Right ventricle myocardium inferior (tissue), 1 donor: ENCODE measurements around the gene LRRFIP1. TPM values are rescaled to one million over a fixed set of nuclear protein-coding genes. Genes with fewer than 3 reads are reported as not detected.
"Not testable (repeated sequence)": the region's sequence is repeated elsewhere in the genome, so short reads cannot be mapped to it uniquely, and the experiment has no call there.

Experiments
- ATAC-seq: fragments of 200-7000 bp; cut with Tn5 transposase; one replicate; pipeline ENCODE4 v1.9.1; 2020; ENCODE audit warnings: mild to moderate bottlenecking, moderate library complexity
- DNase-seq: peaks from one replicate; pipeline ENCODE4 v3.0.0; 2021; ENCODE audit errors: missing footprints
- intact Hi-C: fragments of 100-400 bp; cut with DNase I; formaldehyde crosslinking; loops from one replicate; pipeline ENCODE4 v1.11.0; 2022
- total RNA-seq: library from RNA; stranded (reverse); fragmentation: NEBNext Ultra II Directional; extraction: Animal tissue kit (Norgen Biotek cat#: 25700); gene quantifications from one replicate; pipeline ENCODE4 v1.2.1, GENCODE V29; 2021
- donor health status: DM: no; HTN: yes; CAD: no; lungs with severe emphysema.

The LRRFIP1 gene
- total RNA-seq, 1 donor from 2014 or later: 104 TPM

DNA sequence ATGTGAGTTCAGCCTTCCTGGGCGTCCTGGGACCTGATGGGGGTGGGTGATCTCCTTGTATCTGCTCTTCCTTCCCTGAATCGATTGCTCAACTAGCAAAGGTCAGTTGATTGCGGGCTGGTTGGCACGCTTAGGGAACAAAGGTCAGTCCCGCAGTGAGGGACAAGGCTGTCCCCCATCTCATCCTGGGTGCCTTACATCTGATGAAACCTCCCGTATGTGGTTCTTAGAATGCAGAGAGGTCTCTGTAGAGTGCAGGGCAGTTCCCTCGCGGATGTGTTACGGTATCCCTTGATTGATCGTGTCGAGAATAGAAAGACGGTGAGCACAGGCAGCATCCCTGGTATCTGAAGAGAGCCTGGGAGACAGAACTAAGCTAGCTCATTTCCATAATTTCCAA lies 114.8 kb downstream of the LRRFIP1 start:
- ATAC-seq (no peak), DNase-seq (peak; percentile 43)
- intact Hi-C loops: loop anchor here (10.0 kb wide), 1 partner anchor 117 kb away; the partner anchor contains the start of gene LRRFIP1

DNA sequence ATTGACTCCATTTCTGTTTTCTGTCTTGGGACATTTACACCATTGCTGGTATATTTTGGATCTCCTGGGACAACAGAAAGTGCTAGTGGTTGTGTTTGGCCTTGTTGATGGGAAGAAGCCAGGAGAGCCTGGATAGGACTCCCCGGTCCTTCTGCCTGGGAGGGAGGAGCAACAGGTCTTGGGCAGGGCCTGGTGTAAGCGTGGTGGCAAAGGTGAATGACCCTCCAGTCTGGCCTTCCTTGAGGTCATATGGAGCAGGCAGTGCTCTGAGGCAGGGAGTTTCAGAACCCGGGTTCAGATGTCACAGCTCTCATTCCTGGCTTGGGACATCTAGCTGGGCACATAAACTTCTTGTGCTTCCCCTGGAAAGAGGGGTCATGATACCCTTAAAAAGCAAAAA lies 115.2 kb downstream of the LRRFIP1 start:
- ATAC-seq (no peak), DNase-seq (peak; percentile 23)
- intact Hi-C loops: loop anchor here (10.0 kb wide), 1 partner anchor 118 kb away; the partner anchor contains the start of gene LRRFIP1

DNA sequence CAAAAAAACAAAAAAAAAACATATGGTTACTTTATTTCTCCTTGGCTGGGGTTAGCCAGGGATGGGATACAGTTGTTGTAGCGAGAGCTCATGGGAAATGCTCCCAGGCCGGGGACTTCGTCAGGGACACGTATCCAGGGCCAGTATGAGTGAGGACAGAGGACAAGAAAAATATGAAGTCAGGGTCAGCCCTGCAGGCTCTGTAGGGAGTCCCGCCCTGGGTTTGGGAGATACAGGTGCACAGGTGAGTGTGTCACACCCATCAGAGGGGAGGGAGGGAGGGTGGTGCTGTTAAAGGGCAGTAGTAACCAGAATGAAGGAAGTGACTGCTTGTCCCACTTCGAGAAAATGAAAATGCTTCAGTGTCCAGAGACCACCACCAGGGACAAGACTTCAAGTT lies 115.6 kb downstream of the LRRFIP1 start:
- ATAC-seq: no peak
- intact Hi-C loops: loop anchor here (10.0 kb wide), 1 partner anchor 118 kb away; the partner anchor contains the start of gene LRRFIP1
- DNase-seq: peak; percentile 32

DNA sequence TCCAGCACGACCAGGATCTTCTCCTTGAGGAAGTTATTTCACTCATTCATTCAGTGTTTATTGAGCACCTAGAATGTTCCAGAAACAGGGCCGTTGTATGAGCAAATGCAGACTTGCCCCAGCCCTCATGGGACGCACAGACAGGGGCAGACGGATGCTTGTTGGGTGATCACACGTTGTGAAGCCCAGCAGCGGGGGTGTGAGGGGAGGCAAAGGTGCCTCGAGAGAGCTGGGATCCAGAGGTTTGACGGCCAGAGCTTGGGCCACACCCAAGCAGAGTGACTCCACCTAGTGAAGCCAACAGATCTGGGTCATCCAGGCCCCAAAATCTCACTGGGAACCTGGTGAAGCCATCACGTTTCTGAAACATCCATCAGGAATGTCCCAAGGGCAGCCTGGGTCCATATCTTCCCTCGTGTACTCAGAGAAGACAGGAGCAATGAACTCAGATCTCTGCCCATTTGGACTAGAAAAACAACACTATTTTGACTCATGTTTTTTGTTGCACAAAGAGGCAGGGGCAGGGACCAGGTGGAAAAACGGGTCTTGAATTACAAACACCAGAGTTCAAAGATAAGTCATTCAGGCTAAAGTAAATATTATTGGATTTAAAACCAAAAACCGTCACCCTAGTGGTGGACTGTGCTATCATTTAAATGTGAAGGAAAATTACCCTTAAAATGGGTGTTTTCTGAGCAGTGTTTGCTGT lies 116.3 kb downstream of the LRRFIP1 start:
- intact Hi-C loops: loop anchor here (10.0 kb wide), 1 partner anchor 119 kb away; the partner anchor contains the start of gene LRRFIP1
- peak; percentile 53 for DNase-seq
- no peak for ATAC-seq

DNA sequence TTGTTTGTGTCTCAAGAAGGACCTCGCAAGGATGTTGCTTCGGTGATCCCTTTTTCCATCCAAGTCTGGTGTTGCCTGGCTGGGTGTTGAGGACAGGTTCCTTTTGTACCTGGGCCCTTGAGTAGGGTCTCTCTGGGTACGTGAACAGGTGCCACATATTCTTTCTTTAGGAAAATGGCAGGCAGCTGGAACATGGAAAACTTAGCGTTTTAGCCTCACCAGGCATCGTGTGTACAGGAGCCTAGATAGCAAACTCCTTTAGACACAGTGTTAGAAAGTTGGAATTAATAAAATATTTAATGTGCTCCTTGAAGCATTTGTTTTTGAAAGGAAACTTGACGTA lies 116.9 kb downstream of the LRRFIP1 start:
- DNase-seq (no peak), ATAC-seq (no peak)
- intact Hi-C loops: loop anchor here (10.0 kb wide), 1 partner anchor 119 kb away; the partner anchor contains the start of gene LRRFIP1

DNA sequence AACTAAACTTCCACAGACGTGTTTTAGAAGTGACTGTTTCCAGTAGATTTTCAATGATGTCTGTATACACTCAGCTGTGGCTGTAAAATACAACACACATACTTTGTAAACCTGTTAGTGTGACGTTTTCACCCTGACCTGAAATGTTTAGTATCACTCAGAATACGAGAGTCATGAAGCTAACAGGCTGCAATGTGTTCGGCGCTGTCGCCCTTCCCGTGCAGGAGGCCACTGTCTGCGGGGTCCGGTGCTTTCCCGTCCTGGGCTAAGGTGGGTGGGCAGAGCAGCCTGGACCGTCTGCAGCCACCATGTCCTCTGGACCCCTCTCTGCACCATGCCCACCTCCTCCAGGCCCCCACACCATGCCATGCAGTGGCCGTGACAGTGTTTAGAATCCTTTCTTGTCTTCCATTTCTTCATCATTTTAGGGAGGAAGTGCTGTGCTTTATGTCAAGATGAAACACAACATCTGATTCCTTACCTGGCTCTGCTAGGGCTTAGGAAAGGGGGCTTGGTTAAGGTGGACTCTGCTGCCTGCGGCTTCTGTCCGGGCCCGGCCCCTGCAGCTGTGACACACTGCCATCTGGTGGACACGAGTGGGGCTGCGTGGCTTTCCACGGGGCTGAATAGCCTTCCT lies 117.3 kb downstream of the LRRFIP1 start:
- peak; percentile 89 for DNase-seq
- peak; percentile 79 for ATAC-seq
- intact Hi-C loops: loop anchor here (1.0 to 10.0 kb wide), 3 partner anchors 71 to 163 kb away; partner anchors contain the start of gene LRRFIP1

DNA sequence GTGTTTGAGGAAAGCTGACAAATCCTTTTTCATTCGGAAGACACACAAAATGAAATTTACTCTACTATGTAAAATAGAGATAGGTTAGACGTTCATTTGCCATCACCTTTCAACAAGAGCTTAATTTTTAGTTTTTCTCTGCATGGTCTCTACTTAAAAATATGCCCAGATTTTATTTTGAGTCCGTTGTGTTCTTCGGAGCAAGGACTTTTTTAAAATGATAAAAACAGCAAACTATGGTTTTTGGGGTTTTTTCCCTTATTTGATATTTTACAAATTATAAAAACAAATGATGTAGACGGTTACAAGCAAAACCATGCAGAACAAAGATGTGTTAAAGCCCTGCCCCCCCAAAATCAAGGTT lies 117.8 kb downstream of the LRRFIP1 start:
- no peak for ATAC-seq
- DNase-seq: no peak
- intact Hi-C loops: loop anchor here (1.0 to 10.0 kb wide), 3 partner anchors 72 to 164 kb away; partner anchors contain the start of gene LRRFIP1

DNA sequence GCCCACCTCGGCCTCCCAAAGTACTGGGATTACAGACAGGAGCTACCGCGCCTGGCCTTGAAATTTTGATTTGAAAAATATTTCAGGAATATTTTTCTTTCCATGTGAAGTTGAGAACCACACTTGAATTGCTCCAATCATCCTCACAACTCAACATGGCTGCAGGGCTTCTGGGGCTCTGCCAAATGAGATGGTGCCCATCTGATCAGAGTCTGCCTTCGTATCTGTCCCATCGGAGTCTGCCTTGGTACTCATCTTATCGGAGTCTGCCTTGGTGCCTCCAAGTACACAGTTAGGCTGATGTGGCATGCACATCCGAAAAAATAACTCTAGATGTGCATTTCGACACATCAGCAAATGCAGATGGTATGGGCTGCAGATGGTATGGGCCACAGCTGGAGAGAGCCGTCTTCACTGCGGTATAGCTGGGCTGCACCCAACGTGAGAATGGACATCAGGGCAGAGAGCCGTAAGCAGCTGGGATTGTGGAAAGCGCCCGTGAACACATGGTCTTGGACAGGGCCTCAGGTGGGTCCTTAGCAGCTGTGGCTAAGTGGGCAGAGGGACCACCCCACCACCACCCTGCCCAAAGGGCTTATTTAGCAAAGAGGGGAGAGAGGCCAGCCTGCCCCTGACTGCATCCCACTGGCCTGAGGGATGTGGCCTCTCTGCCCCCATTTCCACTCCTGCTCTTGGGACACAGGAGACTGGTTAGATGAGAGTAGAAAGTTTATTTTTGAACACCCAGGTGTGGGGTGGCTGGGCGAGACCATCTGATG lies 119.1 kb downstream of the LRRFIP1 start:
- intact Hi-C loops: loop anchor here (10.0 kb wide), 1 partner anchor 122 kb away; the partner anchor contains the start of gene LRRFIP1
- no peak for ATAC-seq
- no peak for DNase-seq

DNA sequence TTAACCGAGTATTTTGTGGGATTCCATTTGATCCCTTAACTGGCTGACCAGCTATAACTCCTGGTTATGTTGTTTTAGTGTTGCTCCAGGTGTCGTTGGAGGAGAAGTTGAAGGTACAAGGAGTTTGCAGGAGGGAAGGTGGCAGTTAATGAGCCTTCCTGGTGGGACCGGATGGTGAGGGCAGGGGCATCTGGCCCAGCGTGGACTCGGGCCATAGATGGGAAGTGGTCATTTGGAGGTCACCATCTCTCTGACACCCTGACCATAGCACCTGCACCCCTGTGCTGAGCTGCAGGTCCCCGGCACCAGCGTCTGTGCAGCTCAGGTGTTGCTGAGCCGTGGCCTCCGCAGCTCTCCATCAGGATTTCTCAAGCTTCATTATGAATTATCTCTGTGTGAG lies 119.8 kb downstream of the LRRFIP1 start:
- no peak for ATAC-seq
- no peak for DNase-seq
- intact Hi-C loops: loop anchor here (10.0 kb wide), 1 partner anchor 122 kb away; the partner anchor contains the start of gene LRRFIP1

DNA sequence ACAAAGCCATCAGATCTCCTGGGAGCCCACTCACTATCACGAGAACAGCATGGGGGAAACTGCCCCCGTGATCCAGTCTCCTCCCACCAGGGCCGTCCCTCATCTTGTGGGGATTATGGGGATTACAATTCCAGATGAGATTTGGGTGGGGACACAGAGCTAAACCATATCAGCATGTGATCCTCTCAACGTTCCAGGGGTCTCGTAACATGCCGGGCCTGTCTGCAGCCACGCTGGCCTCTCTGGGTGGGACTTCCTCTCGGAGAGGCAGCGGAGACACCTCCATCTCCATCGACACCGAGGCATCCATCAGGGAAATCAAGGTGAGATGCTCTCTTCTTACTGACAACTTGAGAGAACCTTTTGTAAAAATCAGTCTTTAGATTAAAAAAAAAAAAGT lies 121.6 kb downstream of the LRRFIP1 start:
- intact Hi-C loops: loop anchor here (10.0 kb wide), 1 partner anchor 124 kb away; the partner anchor contains the start of gene LRRFIP1

DNA sequence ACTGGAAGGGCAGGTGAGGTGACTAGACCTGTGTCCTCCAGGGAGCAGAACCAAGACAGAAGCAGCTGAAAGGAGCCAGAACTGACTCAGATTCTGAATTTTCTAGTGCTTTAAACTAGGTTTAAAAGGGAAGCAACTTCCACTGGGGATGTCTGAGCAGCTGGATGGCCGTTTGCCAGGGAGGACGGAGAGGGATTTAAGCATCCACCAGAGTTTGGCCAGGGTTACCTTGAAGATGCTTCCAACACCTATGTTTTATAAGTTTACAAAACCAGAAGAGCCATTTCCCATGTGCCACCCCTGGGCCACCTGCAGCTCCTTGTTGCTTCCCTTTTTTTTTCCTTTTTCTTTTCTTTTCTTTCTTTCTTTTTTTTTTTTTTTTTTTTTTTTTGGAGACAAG lies 122.6 kb downstream of the LRRFIP1 start:
- ATAC-seq: no peak
- intact Hi-C loops: loop anchor here (2.0 to 10.0 kb wide), 2 partner anchors 125 to 233 kb away; partner anchors contain the start of gene LRRFIP1
- no peak for DNase-seq

More for the DNA sequence above, 121.6 kb downstream of the LRRFIP1 start:
- ATAC-seq: no peak
- DNase-seq: no peak

DNA sequence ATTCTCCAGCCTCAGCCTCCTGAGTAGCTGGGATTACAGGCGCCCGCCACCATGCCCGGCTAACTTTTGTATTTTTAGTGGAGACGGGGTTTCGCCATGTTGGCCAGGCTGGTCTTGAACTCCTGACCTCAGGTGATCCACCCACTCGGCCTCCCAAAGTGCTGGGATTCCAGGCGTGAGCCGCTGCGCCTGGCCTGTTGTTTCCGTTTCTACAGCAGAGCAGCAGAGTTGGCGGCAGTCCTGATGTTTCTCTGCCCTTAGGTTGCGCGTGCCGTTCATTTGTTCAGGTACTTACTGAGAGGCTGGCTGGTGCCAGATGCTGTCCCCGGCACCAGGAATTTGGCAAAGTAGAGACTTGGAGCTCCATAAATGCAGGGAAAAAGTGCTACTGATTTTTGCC lies 123.1 kb downstream of the LRRFIP1 start:
- intact Hi-C loops: loop anchor here (2.0 kb wide), 1 partner anchor 234 kb away; no protein-coding TSS in a partner anchor
- ATAC-seq: peak; percentile 59
- not testable (repeated sequence) for DNase-seq

DNA sequence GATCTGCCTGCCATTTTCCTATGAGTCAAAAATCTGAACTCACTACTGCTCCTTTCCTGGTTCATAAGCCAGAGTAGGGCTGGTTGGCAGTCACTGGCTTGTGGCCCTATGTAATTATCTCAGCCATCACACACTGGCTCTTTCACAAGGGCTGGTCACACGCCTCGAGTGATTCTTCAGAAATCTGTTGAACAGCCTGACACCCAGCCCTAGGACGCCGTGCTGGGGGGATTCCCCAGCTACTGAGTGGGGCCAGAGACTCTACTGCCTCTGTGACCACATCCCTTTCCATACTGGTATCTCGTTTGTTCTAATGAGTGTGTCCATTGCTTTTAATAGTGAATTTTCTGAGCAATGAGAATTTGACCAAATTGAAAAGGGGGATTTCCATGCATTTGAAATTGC lies 125.4 kb downstream of the LRRFIP1 start:
- ATAC-seq (no peak), DNase-seq (no peak)
- intact Hi-C loops: no loop called here

DNA sequence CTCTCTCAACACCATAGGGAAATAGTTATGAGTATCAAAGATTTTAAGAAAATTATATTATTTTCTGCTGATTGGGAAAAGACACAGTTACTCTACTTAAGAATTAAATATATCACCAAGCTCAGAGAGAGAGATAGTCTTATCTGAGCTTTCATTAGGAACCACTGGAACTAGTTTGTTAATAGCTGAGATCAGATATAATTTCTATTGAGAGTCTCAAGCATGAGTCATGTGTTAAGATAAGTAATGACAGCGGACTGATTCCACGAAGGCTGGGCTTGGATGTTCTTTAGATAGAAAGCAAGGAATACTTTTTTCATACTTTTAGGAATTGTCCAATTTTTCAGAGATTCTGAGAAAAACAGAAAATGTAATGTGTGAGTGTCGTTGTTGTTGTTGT lies 126.8 kb downstream of the LRRFIP1 start:
- ATAC-seq (no peak), DNase-seq (no peak)
- intact Hi-C loops: no loop called here

DNA sequence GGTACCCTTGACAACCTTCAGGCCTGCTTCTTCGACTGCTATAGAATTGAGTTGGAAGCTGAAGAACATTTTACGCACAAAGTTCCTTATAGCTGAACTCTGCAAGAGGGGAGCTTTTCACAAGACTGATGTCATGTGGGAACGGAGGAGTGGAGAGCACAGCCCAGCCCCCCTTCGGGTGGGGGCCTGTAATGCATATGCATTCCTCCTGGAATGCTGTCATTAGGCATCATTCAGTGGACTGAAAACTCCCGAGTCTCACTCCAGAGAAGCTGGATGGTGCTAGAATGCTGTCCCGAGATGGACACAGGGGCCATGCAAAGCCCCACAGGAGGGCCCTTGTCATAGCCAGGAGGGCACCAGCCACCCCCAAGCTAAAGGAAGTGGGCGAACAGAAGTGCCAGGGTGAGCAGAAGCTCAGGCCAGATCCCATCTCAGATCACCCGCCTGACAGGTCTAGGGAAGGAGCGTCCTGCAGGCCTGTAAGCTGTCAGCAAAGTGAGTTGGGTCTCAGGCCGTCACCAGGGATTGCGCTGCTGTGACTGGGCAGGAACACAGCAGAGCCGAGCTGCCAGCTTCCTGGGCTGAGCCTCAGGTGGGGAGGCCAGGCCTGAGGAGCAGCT lies 127.3 kb downstream of the LRRFIP1 start:
- intact Hi-C loops: no loop called here
- no peak for ATAC-seq
- no peak for DNase-seq

DNA sequence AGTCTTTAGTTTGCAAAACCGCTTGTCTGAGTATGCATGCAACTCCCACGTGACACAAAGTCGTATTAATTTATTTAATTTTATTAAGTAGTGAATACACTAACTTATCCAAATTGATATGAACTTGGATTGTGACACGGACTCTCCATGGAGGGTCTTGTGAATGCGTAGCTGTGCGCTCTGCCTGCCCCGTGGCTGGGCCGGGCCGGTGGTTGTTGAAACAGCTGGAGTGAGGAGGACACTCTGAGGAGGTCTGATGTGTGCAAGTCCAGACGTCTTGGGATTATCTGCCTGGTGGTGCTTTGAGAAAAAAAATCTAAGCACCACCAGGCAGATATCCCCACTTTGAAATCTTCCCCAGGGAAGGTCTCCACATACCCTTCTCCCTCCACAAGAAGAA lies 130.2 kb downstream of the LRRFIP1 start:
- no peak for DNase-seq
- intact Hi-C loops: no loop called here

DNA sequence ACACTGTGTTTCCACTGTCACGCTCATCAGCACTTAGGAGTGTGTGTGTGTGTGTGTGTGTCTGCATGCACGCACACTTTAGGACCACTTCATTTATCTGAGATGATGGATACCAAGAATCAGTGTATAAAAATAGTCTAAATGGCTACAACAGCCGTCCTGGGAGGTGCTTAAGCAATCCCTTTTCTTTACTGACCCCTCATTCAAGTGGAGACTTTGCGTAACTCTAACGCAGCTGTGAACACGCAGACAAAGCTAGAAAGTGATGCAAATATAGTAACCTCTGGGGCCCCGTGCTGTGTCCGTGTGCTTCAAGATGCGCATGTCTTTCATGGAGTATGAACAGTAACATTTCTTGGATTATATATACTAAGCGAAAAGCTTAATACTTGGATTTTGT lies 130.8 kb downstream of the LRRFIP1 start:
- DNase-seq: no peak
- intact Hi-C loops: no loop called here
- peak; percentile 13 for ATAC-seq

More for the DNA sequence above, 130.2 kb downstream of the LRRFIP1 start:
- no peak for ATAC-seq

DNA sequence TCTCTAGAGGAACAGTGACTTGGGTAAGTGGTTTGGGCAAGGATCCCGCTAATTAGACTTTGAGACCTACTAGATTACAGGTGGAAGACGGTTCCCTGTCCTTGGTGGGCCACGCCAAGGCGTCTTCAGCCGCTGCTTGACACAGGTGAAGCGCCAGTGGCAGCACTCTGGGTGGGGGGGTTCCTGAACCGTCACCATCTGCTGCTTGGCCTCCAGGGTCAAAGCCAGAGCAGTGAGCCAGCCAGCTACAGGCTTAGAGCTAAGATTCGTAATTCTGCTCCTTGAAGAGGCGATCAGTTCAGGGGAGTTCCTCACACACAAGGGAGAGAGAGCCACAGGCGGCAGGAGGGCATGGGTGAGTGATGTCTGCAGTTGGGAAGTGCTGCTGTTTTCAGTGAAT lies 131.8 kb downstream of the LRRFIP1 start:
- no peak for DNase-seq
- intact Hi-C loops: no loop called here
- ATAC-seq: no peak
